K562 (cell line): ENCODE data around the gene CHCT1. TPM values are rescaled to one million over a fixed set of nuclear protein-coding genes. Genes with fewer than 3 reads are reported as not detected.

Source experiments
- BMI1 ChIP-seq: fragments of 150-350 bp; IDR thresholded peaks from 2 replicates; pipeline ENCODE4 v1.6.1; 2014; ENCODE audit warnings: low read length
- CTBP1 ChIP-seq: fragments of 450-650 bp; IDR thresholded peaks from 2 replicates; pipeline ENCODE4 v1.6.1; 2016; ENCODE audit warnings: borderline replicate concordance
- DDX20 ChIP-seq: fragments of 450-650 bp; IDR thresholded peaks from 2 replicates; pipeline ENCODE4 v1.6.1; 2016; ENCODE audit warnings: missing genetic modification characterization, low read depth, mild to moderate bottlenecking, missing compliant biosample characterization, moderate library complexity
- HCFC1 ChIP-seq: IDR thresholded peaks from 2 replicates; pipeline ENCODE4 v1.6.1; 2012; ENCODE audit warnings: low read depth, low read length, improper control_type of control experiment
- JUNB ChIP-seq: fragments of 450-650 bp; formaldehyde crosslinking; conservative IDR thresholded peaks from 2 replicates; pipeline ENCODE4 v1.4.0; 2020; ENCODE audit warnings: mild to moderate bottlenecking
- SIX5 ChIP-seq, 2 experiments: IDR thresholded peaks; 2 replicates each; pipeline ENCODE4 v1.6.1; 2011; ENCODE audit warnings: low read length in 2 of 2, borderline replicate concordance in 1 of 2, low read depth in 1 of 2, mild to moderate bottlenecking in 1 of 2, moderate library complexity in 1 of 2; ENCODE audit not compliant: insufficient read depth in 1 of 2
- SMARCA5 ChIP-seq: fragments of 450-650 bp; IDR thresholded peaks from 2 replicates; pipeline ENCODE4 v1.6.1; 2016
- SREBF1 ChIP-seq: fragments of 150-350 bp; IDR thresholded peaks from 2 replicates; pipeline ENCODE4 v1.6.1; 2014; ENCODE audit warnings: antibody characterized with exemption, low read depth, low read length, borderline replicate concordance
- TCF3 ChIP-seq: sonication (generic); formaldehyde crosslinking; IDR thresholded peaks from 2 replicates; pipeline ENCODE4 v1.4.0; 2020; ENCODE audit warnings: mild to moderate bottlenecking, missing genetic modification reagents
- TRIM28 ChIP-seq: fragments of 450-650 bp; IDR thresholded peaks from 2 replicates; pipeline ENCODE4 v1.6.1; 2017
- ZBTB2 ChIP-seq: fragments of 450-650 bp; IDR thresholded peaks from 2 replicates; pipeline ENCODE4 v1.6.1; 2016; ENCODE audit warnings: antibody characterized with exemption
- ZBTB43 ChIP-seq: sonication (generic); formaldehyde crosslinking; IDR thresholded peaks from 2 replicates; pipeline ENCODE4 v1.8.0; 2023; ENCODE audit warnings: mild to moderate bottlenecking, missing genetic modification reagents
- ZKSCAN8 ChIP-seq: fragments of 200-800 bp; sonication (Bioruptor generic); IDR thresholded peaks from 2 replicates; pipeline ENCODE4 v1.6.1; 2016; ENCODE audit warnings: missing genetic modification characterization, missing compliant biosample characterization
- ZNF79 ChIP-seq: fragments of 250-450 bp; sonication (Bioruptor Pico); IDR thresholded peaks from 2 replicates; pipeline ENCODE4 v1.4.0; 2020; ENCODE audit warnings: low read depth, mild to moderate bottlenecking, moderate library complexity
- polyA plus RNA-seq, 8 experiments: library from polyadenylated mRNA; depleted of rRNA in 4 of 8; stranded (reverse) in 5 of 8; unstranded in 3 of 8; fragments of >200 nt; fragmentation: Nextera tagmentation in 2 of 8; fragmentation: Illumina TruSeq in 1 of 8; extraction: Ambion mirVana in 2 of 8; extraction: Trizol in 1 of 8; gene quantifications; 2 replicates each; pipeline versions ENCODE4 v1.2.1 to v1.2.3, GENCODE V29; 2011 to 2014; ENCODE audit warnings: inconsistent platforms in 1 of 8, missing spikeins in 1 of 8
- total RNA-seq, 7 experiments: library from RNA; depleted of rRNA in 6 of 7; stranded (reverse); fragments of >200 nt in 6 of 7; fragmentation: Illumina TruSeq in 2 of 7; extraction: Trizol in 2 of 7; gene quantifications; 2 replicates each; pipeline versions ENCODE4 v1.2.1 to v1.2.3, GENCODE V29; 2011 to 2021; ENCODE audit warnings: low replicate concordance in 1 of 7
- TF ChIP-seq, protein P1 (sequence below): fragments of 450-650 bp; IDR thresholded peaks from 2 replicates; pipeline ENCODE4 v1.6.1; 2014; ENCODE audit warnings: low read depth, mild to moderate bottlenecking, moderate library complexity, borderline replicate concordance
- TF ChIP-seq, protein P2 (sequence below), 3 experiments: fragments of 200-800 bp in 1 of 3; fragments of 250-450 bp in 1 of 3; fragments of 450-650 bp in 1 of 3; sonication (Bioruptor Pico) in 1 of 3; sonication (Bioruptor generic) in 1 of 3; formaldehyde crosslinking in 1 of 3; IDR thresholded peaks; 2 replicates each; pipeline versions ENCODE4 v1.6.1 to v1.8.0; 2016 to 2022; ENCODE audit warnings: mild to moderate bottlenecking in 2 of 3, missing genetic modification characterization in 2 of 3, missing compliant biosample characterization in 1 of 3, moderate library complexity in 1 of 3
- TF ChIP-seq, protein P3 (sequence below): fragments of 450-650 bp; IDR thresholded peaks from 2 replicates; pipeline ENCODE4 v1.7.1; 2018; ENCODE audit warnings: mild to moderate bottlenecking, low read depth; ENCODE audit not compliant: partially characterized antibody

CHCT1 gene
- total and polyA plus RNA-seq, 9 of the 15 experiments (the other 6 are each of a cell fraction or from before 2014, with no cell fraction given), result not detected

DNA sequence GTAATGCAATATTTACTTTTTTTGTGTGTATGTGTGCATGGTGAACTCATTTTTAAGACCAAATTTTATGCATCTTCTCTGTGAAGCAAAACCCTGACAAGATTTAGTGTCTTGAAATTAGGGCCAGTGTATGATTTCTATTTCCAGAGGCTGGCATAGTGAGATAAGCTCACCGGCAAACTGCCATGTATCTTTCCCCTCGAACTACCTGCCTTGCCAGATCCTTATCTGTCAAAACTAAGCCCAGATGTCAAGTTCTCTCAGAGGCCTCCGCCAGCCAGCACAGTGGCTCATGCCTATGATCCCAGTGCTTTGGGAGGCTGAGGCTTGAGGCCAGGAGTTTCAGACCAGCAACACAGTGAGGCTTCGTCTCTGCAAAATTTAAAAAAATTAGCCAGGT is 40.3 kb upstream of the CHCT1 start (continued):
- no peak for TF ChIP-seq ZBTB2
- TF ChIP-seq ZKSCAN8 (CRISPR knock-in tag), result no peak
- no peak for TF ChIP-seq JUNB (CRISPR knock-in tag)
- peak; percentile 49; the same call in 1 of the 2 replicates for TF ChIP-seq CTBP1
- TF ChIP-seq, protein P1, sequence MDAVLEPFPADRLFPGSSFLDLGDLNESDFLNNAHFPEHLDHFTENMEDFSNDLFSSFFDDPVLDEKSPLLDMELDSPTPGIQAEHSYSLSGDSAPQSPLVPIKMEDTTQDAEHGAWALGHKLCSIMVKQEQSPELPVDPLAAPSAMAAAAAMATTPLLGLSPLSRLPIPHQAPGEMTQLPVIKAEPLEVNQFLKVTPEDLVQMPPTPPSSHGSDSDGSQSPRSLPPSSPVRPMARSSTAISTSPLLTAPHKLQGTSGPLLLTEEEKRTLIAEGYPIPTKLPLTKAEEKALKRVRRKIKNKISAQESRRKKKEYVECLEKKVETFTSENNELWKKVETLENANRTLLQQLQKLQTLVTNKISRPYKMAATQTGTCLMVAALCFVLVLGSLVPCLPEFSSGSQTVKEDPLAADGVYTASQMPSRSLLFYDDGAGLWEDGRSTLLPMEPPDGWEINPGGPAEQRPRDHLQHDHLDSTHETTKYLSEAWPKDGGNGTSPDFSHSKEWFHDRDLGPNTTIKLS, result no peak
- TF ChIP-seq SREBF1, result no peak
- TF ChIP-seq BMI1, result no peak
- TF ChIP-seq ZBTB43 (CRISPR knock-in tag), result no peak
- TF ChIP-seq, protein P2, sequence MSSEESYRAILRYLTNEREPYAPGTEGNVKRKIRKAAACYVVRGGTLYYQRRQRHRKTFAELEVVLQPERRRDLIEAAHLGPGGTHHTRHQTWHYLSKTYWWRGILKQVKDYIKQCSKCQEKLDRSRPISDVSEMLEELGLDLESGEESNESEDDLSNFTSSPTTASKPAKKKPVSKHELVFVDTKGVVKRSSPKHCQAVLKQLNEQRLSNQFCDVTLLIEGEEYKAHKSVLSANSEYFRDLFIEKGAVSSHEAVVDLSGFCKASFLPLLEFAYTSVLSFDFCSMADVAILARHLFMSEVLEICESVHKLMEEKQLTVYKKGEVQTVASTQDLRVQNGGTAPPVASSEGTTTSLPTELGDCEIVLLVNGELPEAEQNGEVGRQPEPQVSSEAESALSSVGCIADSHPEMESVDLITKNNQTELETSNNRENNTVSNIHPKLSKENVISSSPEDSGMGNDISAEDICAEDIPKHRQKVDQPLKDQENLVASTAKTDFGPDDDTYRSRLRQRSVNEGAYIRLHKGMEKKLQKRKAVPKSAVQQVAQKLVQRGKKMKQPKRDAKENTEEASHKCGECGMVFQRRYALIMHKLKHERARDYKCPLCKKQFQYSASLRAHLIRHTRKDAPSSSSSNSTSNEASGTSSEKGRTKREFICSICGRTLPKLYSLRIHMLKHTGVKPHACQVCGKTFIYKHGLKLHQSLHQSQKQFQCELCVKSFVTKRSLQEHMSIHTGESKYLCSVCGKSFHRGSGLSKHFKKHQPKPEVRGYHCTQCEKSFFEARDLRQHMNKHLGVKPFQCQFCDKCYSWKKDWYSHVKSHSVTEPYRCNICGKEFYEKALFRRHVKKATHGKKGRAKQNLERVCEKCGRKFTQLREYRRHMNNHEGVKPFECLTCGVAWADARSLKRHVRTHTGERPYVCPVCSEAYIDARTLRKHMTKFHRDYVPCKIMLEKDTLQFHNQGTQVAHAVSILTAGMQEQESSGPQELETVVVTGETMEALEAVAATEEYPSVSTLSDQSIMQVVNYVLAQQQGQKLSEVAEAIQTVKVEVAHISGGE (CRISPR knock-in tag; IDR thresholded peaks at IDR 0.05), result peak in 1 of 3 experiments; percentile 87; a peak in 2 of 6 replicates
- TF ChIP-seq, protein P3, sequence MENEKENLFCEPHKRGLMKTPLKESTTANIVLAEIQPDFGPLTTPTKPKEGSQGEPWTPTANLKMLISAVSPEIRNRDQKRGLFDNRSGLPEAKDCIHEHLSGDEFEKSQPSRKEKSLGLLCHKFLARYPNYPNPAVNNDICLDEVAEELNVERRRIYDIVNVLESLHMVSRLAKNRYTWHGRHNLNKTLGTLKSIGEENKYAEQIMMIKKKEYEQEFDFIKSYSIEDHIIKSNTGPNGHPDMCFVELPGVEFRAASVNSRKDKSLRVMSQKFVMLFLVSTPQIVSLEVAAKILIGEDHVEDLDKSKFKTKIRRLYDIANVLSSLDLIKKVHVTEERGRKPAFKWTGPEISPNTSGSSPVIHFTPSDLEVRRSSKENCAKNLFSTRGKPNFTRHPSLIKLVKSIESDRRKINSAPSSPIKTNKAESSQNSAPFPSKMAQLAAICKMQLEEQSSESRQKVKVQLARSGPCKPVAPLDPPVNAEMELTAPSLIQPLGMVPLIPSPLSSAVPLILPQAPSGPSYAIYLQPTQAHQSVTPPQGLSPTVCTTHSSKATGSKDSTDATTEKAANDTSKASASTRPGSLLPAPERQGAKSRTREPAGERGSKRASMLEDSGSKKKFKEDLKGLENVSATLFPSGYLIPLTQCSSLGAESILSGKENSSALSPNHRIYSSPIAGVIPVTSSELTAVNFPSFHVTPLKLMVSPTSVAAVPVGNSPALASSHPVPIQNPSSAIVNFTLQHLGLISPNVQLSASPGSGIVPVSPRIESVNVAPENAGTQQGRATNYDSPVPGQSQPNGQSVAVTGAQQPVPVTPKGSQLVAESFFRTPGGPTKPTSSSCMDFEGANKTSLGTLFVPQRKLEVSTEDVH, result no peak
- no peak for TF ChIP-seq DDX20 (tag)
- TF ChIP-seq SIX5 (IDR thresholded peaks at IDR 0.05; ENCODE audit: borderline replicate concordance in 1 of 2, insufficient read depth in 1 of 2, low read depth in 1 of 2, low read length in 2 of 2), result no peak
- peak; percentile 40; the same call in 1 of the 2 replicates for TF ChIP-seq TCF3 (CRISPR knock-in tag)
- no peak for TF ChIP-seq TRIM28
- TF ChIP-seq HCFC1, result no peak
- TF ChIP-seq SMARCA5, result no peak
- TF ChIP-seq ZNF79, result no peak
